Endothelial cell of umbilical vein (primary cell): Measurements from ENCODE around the gene CBX3. TPM values are rescaled to one million over a fixed set of nuclear protein-coding genes. Genes with fewer than 3 reads are reported as not detected.

Experiments used
- BruUV-seq: library from RNA; stranded (reverse); fragments of 400-500 nt; replicated peaks from 2 replicates; lab custom pipeline; 2021; lab: Mats Ljungman, UMichigan
- CTCF ChIA-PET: fragments of 300-600, 350-600 bp; sonication (Branson Sonifier 250); formaldehyde crosslinking; loops from one replicate; lab custom pipeline; 2021; ENCODE audit warnings: antibody characterized with exemption, inconsistent platforms; lab: Charles Lee
- POLR2A ChIA-PET: fragments of 300-600, 350-600 bp; sonication (Branson Sonifier 250); formaldehyde crosslinking; loops from one replicate; lab custom pipeline; 2021; ENCODE audit warnings: antibody characterized with exemption, inconsistent platforms; lab: Charles Lee
- DNase-seq: peaks from one replicate; pipeline ENCODE4 v3.0.0-alpha.2; 2011; ENCODE audit warnings: low read depth, low spot score
- FAIRE-seq: peaks from 2 replicates; lab custom pipeline; 2011; peaks lifted over from hg19 to GRCh38; lab: Jason Lieb, UNC
- H2AFZ ChIP-seq: 2 replicates; pipeline ENCODE4 v1.6.0; 2012; ENCODE audit warnings: low read depth, low read length, control low read depth, inconsistent platforms
- H3K27ac ChIP-seq: 2 replicates; pipeline ENCODE4 v1.5.1; 2011; ENCODE audit warnings: low read depth, mild to moderate bottlenecking, control low read depth, low read length, moderate library complexity; ENCODE audit not compliant: insufficient read depth
- H3K27me3 ChIP-seq, 2 experiments: 2 replicates each; pipeline versions ENCODE4 v1.6.0 to v1.6.1; 2011; ENCODE audit warnings: low read length in 2 of 2, mixed read lengths in 1 of 2; ENCODE audit not compliant: control insufficient read depth in 2 of 2, insufficient read depth in 2 of 2
- H3K36me3 ChIP-seq, 2 experiments: 2 replicates in 1 of 2; 3 replicates in 1 of 2; pipeline ENCODE4 v1.5.1; 2011; ENCODE audit warnings: low read length in 2 of 2, mild to moderate bottlenecking in 1 of 2, moderate library complexity in 1 of 2; ENCODE audit not compliant: control insufficient read depth in 2 of 2, insufficient read depth in 2 of 2; ENCODE audit errors: extremely low read depth in 1 of 2
- H3K4me1 ChIP-seq: 3 replicates; pipeline ENCODE4 v1.5.1; 2011; ENCODE audit warnings: mild to moderate bottlenecking, low read length; ENCODE audit not compliant: control insufficient read depth, insufficient read depth; ENCODE audit errors: extremely low read depth
- H3K4me2 ChIP-seq: 2 replicates; pipeline ENCODE4 v1.6.1; 2011; ENCODE audit warnings: low read length, control low read depth, mixed read lengths; ENCODE audit not compliant: insufficient read depth
- H3K4me3 ChIP-seq, 3 experiments: fragments of 200-600 bp in 1 of 3; sonication (generic), shearing (Covaris generic) in 1 of 3; replicated peaks in 1 of 3; 2 replicates each; pipeline ENCODE4 v1.5.1; 2011 to 2016; ENCODE audit warnings: control low read depth in 3 of 3, low read length in 3 of 3, mild to moderate bottlenecking in 2 of 3, inconsistent platforms in 1 of 3, low read depth in 1 of 3, moderate library complexity in 1 of 3; ENCODE audit not compliant: insufficient read depth in 1 of 3
- H3K79me2 ChIP-seq: 2 replicates; pipeline ENCODE4 v1.6.0; 2012; ENCODE audit warnings: low read length, inconsistent platforms; ENCODE audit not compliant: control insufficient read depth, insufficient read depth
- H3K9ac ChIP-seq: replicated peaks from 2 replicates; pipeline ENCODE3; 2011; ENCODE audit warnings: low read length, control low read depth; ENCODE audit not compliant: insufficient read depth; ENCODE audit errors: extremely low read depth
- H3K9me1 ChIP-seq: replicated peaks from 3 replicates; pipeline ENCODE4 v1.6.0; 2011; ENCODE audit warnings: mild to moderate bottlenecking, low read length; ENCODE audit not compliant: control insufficient read depth, insufficient read depth; ENCODE audit errors: extremely low read depth
- H3K9me3 ChIP-seq: replicated peaks from 2 replicates; pipeline ENCODE4 v1.5.1; 2012; ENCODE audit warnings: low read length, inconsistent platforms; ENCODE audit not compliant: control insufficient read depth, insufficient read depth
- H4K20me1 ChIP-seq: replicated peaks from 2 replicates; pipeline ENCODE3; 2011; ENCODE audit warnings: mild to moderate bottlenecking, low read length; ENCODE audit not compliant: control insufficient read depth, insufficient read depth; ENCODE audit errors: extremely low read depth
- JUN ChIP-seq: IDR thresholded peaks from 2 replicates; pipeline ENCODE4 v1.6.1; 2011; ENCODE audit warnings: borderline replicate concordance, low read depth; ENCODE audit not compliant: insufficient read length, insufficient read depth
- MYC ChIP-seq: IDR thresholded peaks from one replicate; pipeline ENCODE4 v1.6.1; 2011; ENCODE audit warnings: mild to moderate bottlenecking, low read depth, low read length
- POLR2A ChIP-seq: IDR thresholded peaks from 2 replicates; pipeline ENCODE4 v1.6.1; 2012; ENCODE audit warnings: low read depth, mild to moderate bottlenecking, control low read depth, low read length
- POLR2AphosphoS5 ChIP-seq: IDR thresholded peaks from 2 replicates; pipeline ENCODE4 v1.6.1; 2012; ENCODE audit warnings: low read depth, mild to moderate bottlenecking, control low read depth, low read length, moderate library complexity; ENCODE audit not compliant: insufficient read depth
- dilution Hi-C: fragments of 300-500 bp; cut with MboI; formaldehyde crosslinking; loops from one replicate; pipeline ENCODE4 v1.15.0; 2019; ENCODE audit warnings: low sequenced_read_pairs; ENCODE audit not compliant: extremely low pct_ligation_motif_present
- intact Hi-C: fragments of 100-400 bp; cut with micrococcal nuclease; formaldehyde crosslinking; loops from one replicate; pipeline ENCODE4 v1.10.0; 2022
- polyA plus RNA-seq, 4 experiments: library from polyadenylated mRNA; depleted of rRNA in 3 of 4; stranded (reverse) in 3 of 4; unstranded in 1 of 4; fragments of >200 nt; gene quantifications; 2 replicates each; pipeline versions ENCODE4 v1.2.1 to v1.2.3, GENCODE V29; 2011 to 2012; ENCODE audit warnings: missing spikeins in 1 of 4
- total RNA-seq: library from RNA; stranded (reverse); gene quantifications from 2 replicates; pipeline ENCODE4 v1.2.3, GENCODE V29; 2021
- TF ChIP-seq, protein P1 (sequence below), 2 donors: IDR thresholded peaks; 1 replicate in 1 of 2; 2 replicates in 1 of 2; pipeline ENCODE4 v1.5.1; 2011; ENCODE audit warnings: low read length in 2 of 2, mild to moderate bottlenecking in 2 of 2, moderate library complexity in 2 of 2, control low read depth in 1 of 2, inconsistent platforms in 1 of 2, low read depth in 1 of 2; ENCODE audit not compliant: insufficient read depth in 1 of 2; ENCODE audit errors: extremely low read depth in 1 of 2

The CBX3 gene
- total and polyA plus RNA-seq, 2 donors (not counting 3 experiments of a cell fraction or from before 2014, with no cell fraction given), result 47.5 to 200 TPM

DNA sequence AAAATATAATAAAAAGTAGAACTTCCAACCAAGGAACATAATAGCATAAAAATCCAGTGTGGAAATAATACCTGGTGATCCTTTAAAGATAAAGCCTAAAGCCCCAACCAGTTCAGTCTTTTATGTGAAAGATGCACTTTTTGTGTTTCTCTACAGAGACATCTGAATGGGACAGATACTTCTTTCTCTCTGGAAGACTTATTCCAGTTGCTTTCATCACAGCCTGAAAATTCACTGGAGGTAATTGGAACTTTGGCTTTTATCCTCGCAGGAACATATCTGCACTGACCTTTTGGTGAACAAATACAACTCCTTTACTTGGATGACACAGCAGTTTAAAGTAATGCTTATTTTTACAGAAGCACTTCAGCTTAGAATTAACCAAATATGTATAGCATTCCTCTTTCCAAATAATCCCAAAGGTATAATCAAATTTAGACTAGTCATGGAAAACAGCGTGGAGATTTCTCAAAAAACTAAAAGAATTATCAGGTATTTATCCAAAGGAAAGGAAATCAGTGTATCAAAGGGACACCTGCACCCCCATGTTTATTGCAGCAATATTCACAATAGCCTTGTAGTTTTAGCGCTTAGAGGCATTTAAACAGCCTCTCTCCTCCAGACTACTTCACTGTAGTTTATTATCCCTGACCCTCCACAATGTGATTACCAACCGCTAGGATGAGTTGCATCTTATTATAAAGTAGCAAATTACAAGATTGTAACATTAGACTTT, 17.8 kb upstream of the CBX3 start:
- POLR2A ChIA-PET, result interaction anchor here (0.6 to 1.7 kb wide), 2 partner anchors 8 to 11 kb away, joined by 3 to 8 read pairs; no protein-coding TSS in a partner anchor
- dilution Hi-C loops, result loop anchor here (25.0 kb wide), 1 partner anchor 979 kb away; the partner anchor contains the start of genes HOXA10, HOXA3, HOXA7 and HOXA9
- Histone ChIP-seq H3K9me1 (no peaks in the 10 kb centered on the region), H3K27me3 (no peaks in the 10 kb centered on the region), H3K4me3 (no peak overlapping the region), H3K27ac (peak overlapping the region; percentile 6), H3K4me2 (no peak overlapping the region), H3K9ac (no peak overlapping the region), H3K9me3 (no peaks in the 10 kb centered on the region), H4K20me1 (no peaks in the 10 kb centered on the region), H3K79me2 (peaks cover 2% of the 10 kb centered on the region), H3K36me3 (peaks cover 14 to 19% of the 10 kb centered on the region in 2 experiments), H2AFZ (no peak overlapping the region), H3K4me1 (no peaks in the 10 kb centered on the region)
- no TSS peak for BruUV-seq
- intact Hi-C loops, result no loop called here
- FAIRE-seq (no peak), DNase-seq (no peak)
- CTCF ChIA-PET, result interaction anchor here (1.0 to 4.6 kb wide), 4 partner anchors 8 to 93 kb away, joined by 3 to 30 read pairs (median 7); no protein-coding TSS in a partner anchor
- TF ChIP-seq, protein P1, sequence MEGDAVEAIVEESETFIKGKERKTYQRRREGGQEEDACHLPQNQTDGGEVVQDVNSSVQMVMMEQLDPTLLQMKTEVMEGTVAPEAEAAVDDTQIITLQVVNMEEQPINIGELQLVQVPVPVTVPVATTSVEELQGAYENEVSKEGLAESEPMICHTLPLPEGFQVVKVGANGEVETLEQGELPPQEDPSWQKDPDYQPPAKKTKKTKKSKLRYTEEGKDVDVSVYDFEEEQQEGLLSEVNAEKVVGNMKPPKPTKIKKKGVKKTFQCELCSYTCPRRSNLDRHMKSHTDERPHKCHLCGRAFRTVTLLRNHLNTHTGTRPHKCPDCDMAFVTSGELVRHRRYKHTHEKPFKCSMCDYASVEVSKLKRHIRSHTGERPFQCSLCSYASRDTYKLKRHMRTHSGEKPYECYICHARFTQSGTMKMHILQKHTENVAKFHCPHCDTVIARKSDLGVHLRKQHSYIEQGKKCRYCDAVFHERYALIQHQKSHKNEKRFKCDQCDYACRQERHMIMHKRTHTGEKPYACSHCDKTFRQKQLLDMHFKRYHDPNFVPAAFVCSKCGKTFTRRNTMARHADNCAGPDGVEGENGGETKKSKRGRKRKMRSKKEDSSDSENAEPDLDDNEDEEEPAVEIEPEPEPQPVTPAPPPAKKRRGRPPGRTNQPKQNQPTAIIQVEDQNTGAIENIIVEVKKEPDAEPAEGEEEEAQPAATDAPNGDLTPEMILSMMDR (IDR thresholded peaks at IDR 0.05; ENCODE audit: extremely low read depth in 1 of 2, insufficient read depth in 1 of 2, low read depth in 1 of 2, low read length in 2 of 2), result no peak
- no peak for TF ChIP-seq MYC
- no peak for TF ChIP-seq JUN
- TF ChIP-seq POLR2AphosphoS5, result peak; percentile 7
- peak; percentile 40 for TF ChIP-seq POLR2A
